ENCODE data around the gene KIF22. TPM values are rescaled to one million over a fixed set of nuclear protein-coding genes. Genes with fewer than 3 reads are reported as not detected.

KIF22 gene
- total and polyA plus RNA-seq, 9 of the 15 experiments (the other 6 are each of a cell fraction or from before 2014, with no cell fraction given), result 8.7 to 232 (median 131) TPM

DNA sequence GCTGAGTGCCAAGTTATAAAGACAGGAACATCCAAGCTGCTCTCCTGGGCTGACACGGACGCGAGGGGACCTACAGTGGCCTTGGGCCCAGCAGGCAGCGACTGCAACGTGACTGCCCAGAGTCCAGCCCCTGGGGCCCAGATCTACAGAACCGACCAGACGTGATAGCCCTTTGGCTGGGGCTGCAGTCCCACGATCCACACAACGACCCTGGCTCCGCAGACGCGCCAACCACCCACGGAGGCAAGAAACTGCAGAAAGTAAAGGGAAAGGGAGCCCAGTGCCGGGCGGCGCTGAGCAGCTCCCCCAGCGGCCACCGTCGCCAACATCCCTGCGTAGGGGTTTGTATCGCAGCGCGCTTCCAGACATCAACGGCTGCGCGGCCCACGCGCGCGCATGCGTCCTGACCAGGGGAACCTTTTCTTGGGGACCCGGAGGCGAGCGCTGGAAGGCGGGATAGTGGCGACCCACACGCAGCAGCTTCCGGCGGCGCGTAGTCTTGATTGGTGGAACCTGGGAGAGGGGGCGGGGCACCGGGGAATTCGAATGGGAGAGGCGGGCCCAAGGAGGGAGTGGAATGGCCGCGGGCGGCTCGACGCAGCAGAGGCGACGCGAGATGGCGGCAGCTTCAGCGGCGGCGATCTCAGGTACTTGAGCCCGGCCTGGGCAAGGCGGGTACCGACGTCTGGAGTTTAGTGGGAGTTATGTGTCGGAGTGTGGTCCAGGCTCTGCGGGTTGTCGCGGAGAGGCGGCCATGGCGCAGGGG lies at the start of gene KIF22 (continued):
- TF ChIP-seq TAL1 (IDR thresholded peaks at IDR 0.05) (no peak), ZNF766 (CRISPR knock-in tag; conservative IDR thresholded peaks at IDR 0.05) (peak; percentile 48; the same call in 1 of the 2 replicates), HDGF (IDR thresholded peaks at IDR 0.05) (no peak), ZNF699 (CRISPR knock-in tag; IDR thresholded peaks at IDR 0.05; ENCODE audit: insufficient replicate concordance) (no peak), CBX1 (IDR thresholded peaks at IDR 0.05; ENCODE audit: low read depth) (0 out of 2 replicates have a peak, but pooled peaks have one; percentile 70), ZNF445 (CRISPR knock-in tag; IDR thresholded peaks at IDR 0.05; ENCODE audit: low read depth) (0 out of 2 replicates have a peak, but pooled peaks have one; percentile 44), EWSR1 (IDR thresholded peaks at IDR 0.05; ENCODE audit: borderline replicate concordance, low read depth, partially characterized antibody) (no peak), MED1 (CRISPR knock-in tag; IDR thresholded peaks at IDR 0.05; ENCODE audit: borderline replicate concordance) (no peak), SIRT6 (IDR thresholded peaks at IDR 0.05; ENCODE audit: low read depth, low read length) (no peak), ZNF551 (CRISPR knock-in tag; IDR thresholded peaks at IDR 0.05) (no peak)
- TF ChIP-seq, protein P1, sequence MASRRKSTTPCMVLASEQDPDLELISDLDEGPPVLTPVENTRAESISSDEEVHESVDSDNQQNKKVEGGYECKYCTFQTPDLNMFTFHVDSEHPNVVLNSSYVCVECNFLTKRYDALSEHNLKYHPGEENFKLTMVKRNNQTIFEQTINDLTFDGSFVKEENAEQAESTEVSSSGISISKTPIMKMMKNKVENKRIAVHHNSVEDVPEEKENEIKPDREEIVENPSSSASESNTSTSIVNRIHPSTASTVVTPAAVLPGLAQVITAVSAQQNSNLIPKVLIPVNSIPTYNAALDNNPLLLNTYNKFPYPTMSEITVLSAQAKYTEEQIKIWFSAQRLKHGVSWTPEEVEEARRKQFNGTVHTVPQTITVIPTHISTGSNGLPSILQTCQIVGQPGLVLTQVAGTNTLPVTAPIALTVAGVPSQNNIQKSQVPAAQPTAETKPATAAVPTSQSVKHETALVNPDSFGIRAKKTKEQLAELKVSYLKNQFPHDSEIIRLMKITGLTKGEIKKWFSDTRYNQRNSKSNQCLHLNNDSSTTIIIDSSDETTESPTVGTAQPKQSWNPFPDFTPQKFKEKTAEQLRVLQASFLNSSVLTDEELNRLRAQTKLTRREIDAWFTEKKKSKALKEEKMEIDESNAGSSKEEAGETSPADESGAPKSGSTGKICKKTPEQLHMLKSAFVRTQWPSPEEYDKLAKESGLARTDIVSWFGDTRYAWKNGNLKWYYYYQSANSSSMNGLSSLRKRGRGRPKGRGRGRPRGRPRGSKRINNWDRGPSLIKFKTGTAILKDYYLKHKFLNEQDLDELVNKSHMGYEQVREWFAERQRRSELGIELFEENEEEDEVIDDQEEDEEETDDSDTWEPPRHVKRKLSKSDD (conservative IDR thresholded peaks at IDR 0.05; ENCODE audit: low read length), result no peak
- TF ChIP-seq, protein P2, sequence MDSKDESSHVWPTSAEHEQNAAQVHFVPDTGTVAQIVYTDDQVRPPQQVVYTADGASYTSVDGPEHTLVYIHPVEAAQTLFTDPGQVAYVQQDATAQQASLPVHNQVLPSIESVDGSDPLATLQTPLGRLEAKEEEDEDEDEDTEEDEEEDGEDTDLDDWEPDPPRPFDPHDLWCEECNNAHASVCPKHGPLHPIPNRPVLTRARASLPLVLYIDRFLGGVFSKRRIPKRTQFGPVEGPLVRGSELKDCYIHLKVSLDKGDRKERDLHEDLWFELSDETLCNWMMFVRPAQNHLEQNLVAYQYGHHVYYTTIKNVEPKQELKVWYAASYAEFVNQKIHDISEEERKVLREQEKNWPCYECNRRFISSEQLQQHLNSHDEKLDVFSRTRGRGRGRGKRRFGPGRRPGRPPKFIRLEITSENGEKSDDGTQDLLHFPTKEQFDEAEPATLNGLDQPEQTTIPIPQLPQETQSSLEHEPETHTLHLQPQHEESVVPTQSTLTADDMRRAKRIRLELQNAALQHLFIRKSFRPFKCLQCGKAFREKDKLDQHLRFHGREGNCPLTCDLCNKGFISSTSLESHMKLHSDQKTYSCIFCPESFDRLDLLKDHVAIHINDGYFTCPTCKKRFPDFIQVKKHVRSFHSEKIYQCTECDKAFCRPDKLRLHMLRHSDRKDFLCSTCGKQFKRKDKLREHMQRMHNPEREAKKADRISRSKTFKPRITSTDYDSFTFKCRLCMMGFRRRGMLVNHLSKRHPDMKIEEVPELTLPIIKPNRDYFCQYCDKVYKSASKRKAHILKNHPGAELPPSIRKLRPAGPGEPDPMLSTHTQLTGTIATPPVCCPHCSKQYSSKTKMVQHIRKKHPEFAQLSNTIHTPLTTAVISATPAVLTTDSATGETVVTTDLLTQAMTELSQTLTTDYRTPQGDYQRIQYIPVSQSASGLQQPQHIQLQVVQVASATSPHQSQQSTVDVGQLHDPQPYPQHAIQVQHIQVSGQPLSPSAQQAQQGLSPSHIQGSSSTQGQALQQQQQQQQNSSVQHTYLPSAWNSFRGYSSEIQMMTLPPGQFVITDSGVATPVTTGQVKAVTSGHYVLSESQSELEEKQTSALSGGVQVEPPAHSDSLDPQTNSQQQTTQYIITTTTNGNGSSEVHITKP (IDR thresholded peaks at IDR 0.05; ENCODE audit: partially characterized antibody), result no peak
- TF ChIP-seq, protein P3, sequence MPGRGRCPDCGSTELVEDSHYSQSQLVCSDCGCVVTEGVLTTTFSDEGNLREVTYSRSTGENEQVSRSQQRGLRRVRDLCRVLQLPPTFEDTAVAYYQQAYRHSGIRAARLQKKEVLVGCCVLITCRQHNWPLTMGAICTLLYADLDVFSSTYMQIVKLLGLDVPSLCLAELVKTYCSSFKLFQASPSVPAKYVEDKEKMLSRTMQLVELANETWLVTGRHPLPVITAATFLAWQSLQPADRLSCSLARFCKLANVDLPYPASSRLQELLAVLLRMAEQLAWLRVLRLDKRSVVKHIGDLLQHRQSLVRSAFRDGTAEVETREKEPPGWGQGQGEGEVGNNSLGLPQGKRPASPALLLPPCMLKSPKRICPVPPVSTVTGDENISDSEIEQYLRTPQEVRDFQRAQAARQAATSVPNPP (IDR thresholded peaks at IDR 0.05; ENCODE audit: borderline replicate concordance, insufficient read depth, insufficient read length), result no peak
- TF ChIP-seq, protein P4, sequence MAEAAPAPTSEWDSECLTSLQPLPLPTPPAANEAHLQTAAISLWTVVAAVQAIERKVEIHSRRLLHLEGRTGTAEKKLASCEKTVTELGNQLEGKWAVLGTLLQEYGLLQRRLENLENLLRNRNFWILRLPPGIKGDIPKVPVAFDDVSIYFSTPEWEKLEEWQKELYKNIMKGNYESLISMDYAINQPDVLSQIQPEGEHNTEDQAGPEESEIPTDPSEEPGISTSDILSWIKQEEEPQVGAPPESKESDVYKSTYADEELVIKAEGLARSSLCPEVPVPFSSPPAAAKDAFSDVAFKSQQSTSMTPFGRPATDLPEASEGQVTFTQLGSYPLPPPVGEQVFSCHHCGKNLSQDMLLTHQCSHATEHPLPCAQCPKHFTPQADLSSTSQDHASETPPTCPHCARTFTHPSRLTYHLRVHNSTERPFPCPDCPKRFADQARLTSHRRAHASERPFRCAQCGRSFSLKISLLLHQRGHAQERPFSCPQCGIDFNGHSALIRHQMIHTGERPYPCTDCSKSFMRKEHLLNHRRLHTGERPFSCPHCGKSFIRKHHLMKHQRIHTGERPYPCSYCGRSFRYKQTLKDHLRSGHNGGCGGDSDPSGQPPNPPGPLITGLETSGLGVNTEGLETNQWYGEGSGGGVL (CRISPR knock-in tag; IDR thresholded peaks at IDR 0.05), result no peak
- TF ChIP-seq, protein P5, sequence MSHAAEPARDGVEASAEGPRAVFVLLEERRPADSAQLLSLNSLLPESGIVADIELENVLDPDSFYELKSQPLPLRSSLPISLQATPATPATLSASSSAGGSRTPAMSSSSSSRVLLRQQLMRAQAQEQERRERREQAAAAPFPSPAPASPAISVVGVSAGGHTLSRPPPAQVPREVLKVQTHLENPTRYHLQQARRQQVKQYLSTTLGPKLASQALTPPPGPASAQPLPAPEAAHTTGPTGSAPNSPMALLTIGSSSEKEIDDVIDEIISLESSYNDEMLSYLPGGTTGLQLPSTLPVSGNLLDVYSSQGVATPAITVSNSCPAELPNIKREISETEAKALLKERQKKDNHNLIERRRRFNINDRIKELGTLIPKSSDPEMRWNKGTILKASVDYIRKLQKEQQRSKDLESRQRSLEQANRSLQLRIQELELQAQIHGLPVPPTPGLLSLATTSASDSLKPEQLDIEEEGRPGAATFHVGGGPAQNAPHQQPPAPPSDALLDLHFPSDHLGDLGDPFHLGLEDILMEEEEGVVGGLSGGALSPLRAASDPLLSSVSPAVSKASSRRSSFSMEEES (CRISPR knock-in tag; IDR thresholded peaks at IDR 0.05), result no peak

All from K562 (cell line).